ENCODE measurements around the gene UBE2G2.
"Not testable (repeated sequence)": the region's sequence is repeated elsewhere in the genome, so short reads cannot be mapped to it uniquely, and the experiment has no call there.

UBE2G2 gene

DNA sequence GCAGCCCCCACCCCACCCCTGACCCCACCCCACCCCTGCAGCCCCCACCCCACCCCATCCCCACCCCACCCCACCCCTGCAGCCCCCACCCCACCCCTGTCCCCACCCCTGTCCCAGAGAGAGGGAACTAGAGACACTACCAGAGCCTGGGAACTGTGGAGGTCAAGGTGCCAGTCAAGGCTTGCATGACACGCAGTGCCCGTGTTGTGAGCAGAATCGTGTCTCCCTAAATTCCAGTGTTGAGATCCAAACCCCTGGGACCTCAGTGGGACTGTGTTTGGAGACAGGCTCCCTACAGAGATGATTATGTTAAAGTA lies 34.7 kb upstream of the UBE2G2 start:
- DNase-seq, result no peak

DNA sequence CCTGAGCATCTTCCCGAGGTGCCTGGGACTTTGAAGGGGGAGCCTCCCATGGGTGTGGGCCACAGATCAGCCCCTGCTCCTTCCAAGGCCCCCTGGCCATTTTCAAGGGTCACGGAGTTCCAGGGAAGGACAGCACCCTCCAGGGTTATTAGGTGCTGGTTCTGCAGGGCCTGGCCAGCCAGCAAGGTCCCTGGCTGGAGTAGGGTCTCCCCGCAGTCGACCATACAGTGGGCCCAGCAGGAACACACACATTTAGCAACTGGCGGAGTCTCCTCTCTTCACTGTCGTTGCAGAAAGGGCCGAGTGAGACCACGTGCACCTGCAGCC lies 34.0 kb upstream of the UBE2G2 start:
- DNase-seq, result no peak

DNA sequence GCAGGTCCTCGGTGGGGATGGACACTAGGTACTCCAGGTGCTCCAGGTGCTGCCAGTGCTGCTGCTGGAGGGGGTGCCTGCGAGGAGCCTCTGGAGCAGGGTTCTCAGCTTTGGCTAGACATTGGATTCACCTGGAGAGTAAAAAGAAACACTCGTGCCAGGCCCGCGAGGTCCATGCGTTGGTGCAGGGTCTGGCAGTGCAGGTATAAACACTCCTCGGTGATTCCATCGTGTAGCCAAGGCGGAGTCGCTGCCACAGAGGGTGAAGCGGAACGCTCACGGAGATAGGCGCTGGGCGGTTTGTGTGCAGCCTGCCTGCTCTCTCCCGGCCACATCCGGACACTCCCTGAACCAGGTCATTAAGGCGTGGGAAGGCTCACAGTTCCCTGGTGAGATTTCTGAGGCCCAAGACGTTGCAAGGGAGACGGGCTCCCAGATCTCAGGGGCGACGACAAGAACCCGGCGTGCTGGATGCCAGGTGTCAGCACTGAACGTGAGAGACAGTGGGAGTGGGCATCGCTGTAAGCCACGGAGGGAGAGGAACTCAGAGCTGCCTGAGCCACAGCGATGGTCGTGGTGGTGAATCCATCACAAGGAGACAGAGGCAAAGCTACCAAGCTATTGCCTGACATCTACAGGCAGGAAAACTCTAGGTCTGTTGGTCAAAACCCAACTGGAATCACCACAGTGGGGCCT lies 33.5 kb upstream of the UBE2G2 start:
- DNase-seq, result no peak

DNA sequence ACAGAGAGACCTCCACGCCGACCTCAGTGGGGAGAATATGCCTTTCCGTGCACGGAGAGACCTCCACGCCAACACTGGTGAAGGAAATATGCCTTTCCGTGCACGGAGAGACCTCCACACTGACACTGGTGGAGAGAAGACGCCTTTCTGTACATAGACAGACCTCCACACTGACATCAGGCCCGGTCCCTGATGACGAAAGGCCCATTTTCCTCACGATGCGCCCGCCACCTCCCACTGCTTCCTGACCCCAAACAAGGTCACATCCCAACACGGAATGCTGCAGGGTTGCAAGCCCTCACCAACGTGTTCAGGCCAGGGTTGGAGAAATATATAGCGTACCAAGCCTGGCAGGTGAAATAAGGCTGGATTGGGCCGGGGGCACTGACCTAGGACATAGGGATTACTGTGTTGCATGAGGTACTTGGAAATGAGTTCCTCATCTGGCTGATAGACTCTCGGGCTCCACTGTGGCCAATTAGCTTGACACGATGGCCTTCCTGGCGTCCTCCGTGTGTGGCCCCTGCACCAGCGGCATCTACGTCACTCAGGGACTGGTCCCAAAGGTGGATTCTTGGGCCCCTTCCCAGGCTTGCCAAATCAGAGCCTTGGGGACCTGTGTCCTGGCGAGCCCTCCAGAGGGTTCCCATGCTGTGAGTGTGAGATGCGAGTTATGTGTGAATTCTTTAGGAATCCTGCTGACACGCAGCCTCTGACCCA lies 32.8 kb upstream of the UBE2G2 start:
- no peak for DNase-seq

DNA sequence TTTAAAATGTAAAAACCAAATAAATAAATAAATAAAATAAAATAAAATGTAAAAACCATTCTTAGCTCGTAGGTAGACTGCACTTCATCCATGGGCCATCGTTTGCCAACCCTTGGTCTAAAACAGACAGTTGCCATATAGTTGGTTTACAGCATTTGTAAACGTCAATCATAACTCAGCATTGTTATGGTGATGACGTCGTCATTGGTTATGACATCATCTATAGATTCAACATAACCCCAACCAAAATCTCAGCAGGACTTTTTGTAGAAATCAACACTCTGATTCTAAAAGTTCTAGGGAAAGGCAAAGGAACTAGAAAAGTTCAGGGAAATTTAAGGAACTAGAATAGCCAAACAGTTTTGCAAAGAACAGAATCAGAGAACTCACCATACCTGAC lies 32.0 kb upstream of the UBE2G2 start:
- no peak for DNase-seq

DNA sequence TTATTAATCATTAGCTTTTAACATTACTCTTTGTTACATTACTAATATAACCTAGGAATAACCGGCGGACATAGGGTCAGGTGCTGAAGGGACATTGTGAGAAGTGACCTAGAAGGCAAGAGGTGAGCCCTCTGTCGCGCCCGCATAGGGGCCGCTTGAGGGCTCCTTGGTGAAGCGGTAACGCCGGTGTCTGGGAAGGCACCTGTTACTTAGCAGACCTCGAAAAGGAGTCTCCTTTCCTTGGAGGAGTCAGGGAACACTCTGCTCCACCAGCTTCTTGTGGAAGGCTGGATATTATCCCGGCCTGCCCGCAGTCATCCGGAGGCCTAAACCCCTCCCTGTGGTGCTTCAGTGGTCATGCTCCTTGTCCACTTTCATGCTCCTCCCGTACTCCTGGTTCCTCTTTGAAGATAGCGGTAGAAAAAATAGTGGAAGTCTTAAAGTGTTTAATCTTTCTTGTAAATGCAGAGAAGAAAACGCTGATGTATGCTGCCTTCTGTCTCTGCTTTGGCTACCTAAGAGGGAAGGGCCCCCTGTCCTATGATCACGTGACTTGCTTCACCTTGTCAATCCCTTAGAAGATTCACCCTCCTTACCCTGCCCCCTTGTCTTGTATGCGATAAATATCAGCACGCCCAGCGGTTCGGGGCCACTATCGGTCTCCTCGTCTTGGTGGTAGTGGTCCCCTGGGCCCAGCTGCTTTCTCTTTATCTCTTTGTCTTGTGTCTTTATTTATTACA lies 31.1 kb upstream of the UBE2G2 start:
- DNase-seq, result not testable (repeated sequence)

DNA sequence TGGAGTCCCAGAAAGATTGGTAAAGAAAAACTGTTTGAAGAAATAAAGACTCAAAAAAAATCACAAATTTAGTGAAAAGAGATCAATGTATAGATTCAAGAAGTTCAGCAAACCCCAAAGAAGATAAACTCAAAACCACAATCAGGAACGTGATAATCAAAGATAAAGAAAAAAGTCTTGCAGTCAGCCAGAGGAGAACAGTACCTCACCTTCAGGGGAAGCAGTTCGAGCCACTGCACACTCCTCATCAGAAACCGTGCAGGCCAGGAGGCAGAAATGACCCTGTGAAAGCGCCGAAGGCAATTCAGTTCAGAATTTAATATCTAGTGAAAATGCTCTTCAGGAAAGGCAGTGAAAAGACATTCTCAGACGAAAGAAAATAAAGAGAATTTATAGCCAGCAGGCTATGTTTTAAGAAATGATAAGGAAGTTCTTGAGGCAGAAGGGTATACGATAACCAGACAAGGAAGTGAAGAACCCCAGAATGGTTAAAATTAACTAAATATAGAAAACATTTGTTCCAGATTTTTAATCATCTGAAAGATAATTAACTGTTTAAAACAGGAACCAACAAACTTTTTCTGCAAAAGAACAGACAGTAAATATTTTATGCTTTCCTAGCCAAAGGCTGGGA lies 29.7 kb upstream of the UBE2G2 start:
- DNase-seq, result no peak

DNA sequence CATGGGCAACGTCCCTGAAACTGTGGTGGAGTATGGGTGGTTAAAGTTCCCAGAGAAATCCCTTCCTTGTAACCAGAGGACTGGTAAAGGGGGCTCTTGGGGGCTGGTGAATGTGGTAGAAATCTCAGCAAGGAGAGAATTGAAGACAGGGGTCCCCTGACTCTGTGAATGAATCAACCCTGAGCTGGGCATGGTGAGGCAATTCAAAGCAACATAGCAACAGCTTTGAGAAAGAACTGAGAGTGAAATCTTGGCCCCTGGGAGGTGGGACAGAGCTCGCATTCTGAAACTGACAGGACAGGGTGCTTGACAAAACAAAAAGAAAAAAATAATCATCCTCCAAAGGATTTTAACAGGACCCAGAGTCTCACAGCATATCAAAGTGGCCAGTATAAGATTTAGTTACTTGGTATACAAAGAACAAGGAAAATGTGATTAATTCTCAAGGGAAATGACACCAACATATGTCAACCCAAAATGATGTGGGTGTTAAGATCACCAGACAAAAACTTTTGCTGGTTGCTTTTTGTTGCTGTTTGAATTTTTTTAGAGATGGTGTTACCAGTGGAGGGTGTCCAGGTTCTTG lies 28.0 kb upstream of the UBE2G2 start:
- no peak for DNase-seq

DNA sequence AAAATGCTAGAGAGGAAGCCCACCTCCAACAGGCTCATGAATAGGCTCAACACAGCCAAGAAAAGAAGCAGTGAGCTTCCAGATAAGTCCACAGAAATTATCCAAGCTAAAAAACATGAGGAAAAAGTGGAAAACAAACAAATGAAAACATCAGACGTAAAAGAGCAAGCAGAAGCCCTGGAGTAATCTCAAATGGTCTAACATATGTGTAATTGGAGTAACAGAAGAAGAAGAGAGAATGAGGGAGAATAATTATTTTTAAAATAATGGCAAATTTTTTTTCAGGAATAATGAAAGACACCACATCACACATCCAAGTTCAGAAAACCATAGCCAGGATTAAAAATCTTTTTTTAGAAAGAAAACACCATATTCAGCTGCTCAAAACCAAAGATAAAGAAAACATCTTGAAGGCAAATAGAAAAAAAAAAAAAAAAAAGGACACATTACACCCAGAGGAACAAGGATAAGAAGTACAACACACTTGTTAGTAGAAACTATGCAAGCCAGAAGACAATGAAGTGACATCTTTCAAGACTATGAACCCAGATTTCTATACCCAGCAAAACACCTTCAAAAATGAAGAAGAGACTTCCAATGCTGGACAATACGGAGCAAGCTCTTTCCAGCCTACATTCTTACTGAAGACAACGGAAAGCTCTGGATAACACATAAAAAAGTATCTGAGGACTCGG lies 26.9 kb upstream of the UBE2G2 start:
- DNase-seq, result no peak

DNA sequence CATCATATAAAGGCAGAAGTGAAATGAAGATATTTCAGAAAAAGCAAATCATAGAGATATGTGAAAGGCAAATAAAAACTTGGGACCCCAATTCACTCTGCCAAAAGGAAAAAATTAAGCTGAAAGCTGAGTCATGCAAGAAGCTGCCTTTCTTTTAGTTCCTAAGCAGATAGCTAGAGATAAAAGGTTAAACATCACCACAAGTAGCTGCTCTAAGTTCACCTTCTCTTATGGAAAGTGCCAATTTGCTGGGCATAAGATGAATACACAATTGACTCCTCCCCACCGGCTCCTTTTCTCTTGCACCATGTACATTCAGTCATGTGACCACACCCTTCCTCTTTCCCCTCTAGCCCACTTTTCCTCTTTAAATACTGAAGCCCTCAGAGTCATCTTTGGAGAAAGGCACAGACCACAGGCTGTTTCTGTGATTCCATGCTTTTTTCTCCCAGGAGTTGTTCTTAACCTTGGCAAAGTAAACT lies 21.6 kb upstream of the UBE2G2 start:
- DNase-seq, result no peak

DNA sequence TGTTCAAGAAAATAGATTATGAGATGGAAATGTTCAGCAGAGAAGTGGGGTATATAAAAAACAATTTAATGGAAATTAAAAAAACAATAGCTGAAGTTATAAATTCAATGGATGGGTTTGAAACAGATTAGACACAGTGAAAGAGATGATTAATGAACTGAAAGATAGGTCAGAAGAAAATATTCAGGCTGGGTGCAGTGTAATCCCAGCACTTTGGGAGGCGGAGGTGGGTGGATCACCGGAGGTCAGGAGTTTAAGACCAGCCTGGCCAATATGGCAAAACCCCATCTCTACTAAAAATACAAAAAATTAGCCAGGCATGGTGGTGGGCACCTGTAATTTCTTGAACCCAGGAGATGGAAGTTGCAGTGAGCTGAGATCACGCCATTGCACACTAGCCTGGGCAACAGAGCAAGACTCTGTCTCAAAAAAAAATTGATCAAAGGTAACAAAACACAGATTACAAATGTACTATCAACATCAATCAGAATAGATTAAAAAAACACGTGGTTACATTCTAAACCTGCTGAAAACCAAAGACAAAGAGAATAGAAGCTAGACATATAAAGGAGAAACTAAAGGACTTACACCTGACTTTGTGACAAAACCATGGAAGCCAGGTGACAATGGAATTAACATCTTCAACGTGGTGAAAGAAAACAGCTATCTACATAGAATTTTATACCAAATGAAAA lies 21.0 kb upstream of the UBE2G2 start:
- DNase-seq, result no peak

DNA sequence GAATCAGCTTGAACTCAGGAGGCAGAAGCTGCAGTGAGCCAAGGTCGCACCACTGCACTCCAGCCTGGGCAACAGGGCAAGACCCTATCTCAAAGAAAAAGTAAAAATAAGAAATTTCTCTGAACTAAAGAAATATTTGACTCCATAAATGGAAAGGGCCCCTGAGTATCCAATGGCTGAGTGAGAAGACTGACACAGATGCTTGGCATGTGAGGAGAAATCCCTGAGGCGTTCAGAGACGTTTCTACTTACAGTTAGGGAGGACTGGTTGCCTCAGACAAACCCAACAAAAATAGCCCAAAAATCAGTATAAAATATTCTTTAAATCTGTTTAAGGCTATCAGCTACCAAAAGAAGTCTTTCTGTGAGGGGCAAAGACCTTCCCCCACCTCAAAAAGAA lies 19.2 kb upstream of the UBE2G2 start:
- DNase-seq, result peak; percentile 54

DNA sequence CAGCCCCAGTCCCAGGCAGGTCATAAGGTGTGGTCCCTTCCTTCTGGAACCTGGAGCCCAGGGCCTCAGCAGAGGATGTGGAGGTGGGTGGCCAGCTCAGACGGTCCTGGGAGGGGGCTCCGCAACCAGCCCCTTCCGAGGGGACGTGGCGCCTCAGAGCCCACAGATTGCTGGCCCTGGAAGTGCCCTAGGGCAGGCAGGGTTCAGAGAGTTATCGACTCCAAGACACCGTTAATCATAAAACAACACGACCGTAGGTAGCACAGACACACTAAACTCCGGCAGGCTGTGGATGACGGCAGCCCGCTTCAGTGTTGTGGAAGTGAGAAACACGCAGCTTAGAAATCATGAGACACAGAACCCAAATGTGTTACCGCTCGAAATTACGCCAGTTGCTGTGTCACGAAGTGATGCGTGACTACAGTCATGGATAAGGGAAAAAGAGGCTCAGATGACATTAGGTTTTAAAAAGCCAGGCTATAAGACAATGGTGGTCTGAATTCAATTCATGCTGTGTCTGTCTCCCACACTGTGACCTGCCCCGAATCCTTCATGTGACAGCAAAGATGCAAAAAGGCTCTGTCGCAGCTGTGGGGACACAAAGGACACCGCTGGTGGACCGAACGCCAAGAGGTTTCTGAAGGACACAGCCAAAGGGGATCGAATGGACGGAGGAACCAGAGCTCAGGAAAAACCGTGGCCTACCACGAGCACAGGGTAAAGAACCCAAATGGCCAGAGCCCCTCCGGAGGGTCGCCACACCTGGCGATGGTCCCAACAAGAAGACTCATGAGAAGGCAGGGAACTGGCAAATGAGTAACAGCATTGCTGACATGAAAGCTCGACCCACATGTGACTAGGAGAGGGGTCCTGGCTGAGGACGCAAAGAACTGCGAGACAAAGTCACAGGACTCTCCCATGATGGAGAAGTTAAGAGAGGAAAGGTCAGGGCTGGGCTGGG lies 17.9 kb upstream of the UBE2G2 start:
- no peak for DNase-seq

DNA sequence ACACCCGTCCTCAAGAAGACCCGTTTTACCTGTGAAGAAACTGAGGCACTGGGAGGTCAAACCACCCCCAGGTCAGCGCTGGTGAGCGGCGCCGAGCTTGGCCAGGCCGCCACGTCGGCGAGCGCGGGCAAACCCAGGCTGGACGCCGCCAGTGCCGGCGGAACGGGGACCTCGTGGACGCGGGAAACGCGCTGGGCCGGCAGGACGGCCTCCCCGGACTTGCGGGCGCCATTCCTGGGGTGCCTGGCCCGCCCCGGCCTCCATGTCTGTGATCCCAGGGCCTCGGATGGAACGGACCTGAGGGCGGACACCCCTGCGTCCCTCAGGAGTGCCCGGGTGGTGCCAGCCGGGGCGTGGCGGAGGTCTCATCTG lies 17.0 kb upstream of the UBE2G2 start:
- no peak for DNase-seq

DNA sequence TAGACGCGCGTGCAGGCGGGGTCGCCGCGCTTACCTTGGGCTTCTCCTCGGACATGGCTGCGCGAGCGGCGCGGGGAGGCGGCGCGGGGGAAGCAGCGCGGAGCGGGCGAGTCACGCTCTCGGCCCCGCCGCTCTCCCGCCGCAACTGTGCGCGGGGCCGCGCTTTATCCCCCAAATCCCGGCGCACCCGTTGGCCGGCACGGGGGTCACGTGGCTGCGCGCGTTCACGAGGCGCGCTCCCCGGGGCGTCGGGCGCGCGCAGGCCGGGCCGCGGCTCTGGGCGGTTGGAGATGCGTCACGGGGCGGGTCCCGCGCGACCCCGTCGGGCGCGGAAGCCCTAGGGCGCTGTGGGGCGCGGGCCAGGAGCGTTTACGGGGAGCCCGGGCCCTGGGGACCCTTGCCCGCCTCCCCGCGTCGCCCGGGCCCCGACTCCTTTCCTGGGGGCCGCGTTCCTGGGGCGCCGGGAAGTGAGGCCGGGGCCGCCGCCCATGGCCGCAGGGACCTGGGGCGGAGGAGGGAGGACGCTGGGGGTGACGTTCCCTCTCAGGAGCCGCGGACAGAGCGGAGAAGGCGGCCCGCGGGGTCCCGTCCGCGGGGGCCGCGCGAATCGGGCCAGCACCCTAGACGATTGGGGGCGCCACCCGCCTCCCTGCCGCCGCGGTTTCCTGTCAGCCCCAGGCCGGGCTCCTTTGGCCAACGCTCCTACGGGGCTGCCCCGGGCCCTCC lies 16.5 kb upstream of the UBE2G2 start, which contains the start of gene SUMO3:
SUMO3 (minus strand) TSS at position 149 of the 726 bp plus-strand sequence; CDS start at position 55, 94 bp downstream.
- DNase-seq, result peak; percentile 86

DNA sequence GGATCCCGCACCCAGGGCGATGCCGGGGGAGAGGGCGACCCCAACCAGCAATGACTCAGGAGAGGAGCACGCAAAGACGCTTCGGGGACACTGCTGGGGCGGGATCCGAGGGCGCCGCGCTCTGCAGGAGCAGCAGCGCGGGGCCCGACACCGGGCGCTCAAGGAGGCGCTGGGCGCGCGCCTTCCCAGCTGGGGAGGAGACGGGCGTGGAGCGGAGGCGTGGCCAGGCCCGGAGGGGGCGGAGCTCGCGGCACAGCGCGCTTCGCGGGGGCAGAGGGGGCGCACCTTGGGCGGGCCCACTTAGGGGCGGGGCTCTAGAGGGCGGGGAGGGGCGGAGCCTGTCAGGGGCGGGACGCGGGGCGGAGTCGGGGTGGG lies 15.9 kb upstream of the UBE2G2 start:
- DNase-seq, result peak; percentile 86

DNA sequence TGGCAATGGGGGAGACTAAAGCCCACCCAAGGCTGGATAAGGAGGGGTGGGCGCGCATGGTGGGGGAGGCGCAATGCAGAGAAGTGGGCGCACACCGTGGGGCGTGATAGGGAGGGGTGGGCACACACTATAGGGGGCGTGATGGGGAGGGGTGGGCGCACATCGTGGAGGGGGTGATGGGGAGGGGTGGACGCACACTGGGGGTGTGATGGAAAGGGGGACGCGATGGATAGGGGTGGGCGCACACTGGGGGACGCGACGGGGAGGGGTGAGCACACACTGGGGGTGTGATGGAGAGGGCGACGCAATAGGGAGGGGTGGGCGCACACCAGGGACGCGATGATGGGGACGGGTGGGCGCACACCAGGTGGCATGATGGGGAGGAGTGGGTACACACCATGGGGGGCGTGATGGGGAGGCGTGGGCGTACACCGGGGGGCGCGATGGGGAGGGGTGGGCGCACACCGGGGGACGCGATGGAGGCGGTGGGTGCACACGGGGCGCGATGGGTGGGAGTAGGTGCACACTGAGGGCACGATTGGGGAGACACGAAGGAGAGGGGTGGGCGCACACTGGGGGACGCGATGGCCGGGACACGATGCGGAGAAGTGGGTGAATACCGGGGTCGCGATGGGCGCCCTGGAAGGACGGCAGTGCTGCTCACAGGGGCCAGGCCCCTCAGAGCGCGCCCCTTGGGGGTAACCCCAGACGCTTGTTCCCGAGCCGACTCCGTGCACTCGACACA lies 15.3 kb upstream of the UBE2G2 start:
- no peak for DNase-seq

DNA sequence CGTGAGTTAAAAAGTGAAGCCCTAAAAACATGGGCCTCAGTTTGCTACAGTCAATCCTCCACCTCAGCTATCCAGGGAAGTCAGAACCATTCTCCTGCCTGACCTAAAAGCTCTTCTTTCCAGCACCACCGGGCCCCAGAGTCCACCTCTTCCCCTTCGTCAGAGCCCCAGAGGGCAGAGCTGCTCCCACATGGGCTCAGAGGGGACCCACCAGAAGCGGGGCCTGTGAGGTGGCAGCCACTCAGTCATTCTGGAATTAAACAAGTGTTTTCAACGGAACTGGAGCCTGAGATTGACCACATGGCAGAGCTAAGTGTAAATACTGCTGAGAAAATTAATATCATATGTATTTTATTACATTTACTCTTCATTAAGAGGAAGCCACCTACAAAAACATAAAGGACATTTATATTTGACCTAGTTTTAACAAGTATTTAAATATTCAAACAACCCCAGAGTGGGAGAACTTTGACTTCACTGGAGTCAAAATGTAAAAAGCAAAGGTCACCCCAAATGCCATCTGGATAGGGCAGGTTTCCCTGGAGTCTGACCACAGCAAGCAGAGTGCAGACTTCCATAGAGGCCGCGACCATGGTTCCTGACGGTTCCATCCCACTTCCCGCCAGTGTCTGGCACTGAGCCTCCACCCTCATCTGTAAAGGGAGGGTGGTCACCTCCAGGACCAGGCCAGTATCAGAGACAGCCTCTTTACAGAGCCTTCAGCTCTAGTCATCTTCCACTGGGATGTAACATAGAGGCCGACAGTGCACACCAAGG lies 14.4 kb upstream of the UBE2G2 start:
- no peak for DNase-seq

Data from fibroblast of skin of abdomen (primary cell).